Measurements from ENCODE around the gene PFKFB3.

The PFKFB3 gene

DNA sequence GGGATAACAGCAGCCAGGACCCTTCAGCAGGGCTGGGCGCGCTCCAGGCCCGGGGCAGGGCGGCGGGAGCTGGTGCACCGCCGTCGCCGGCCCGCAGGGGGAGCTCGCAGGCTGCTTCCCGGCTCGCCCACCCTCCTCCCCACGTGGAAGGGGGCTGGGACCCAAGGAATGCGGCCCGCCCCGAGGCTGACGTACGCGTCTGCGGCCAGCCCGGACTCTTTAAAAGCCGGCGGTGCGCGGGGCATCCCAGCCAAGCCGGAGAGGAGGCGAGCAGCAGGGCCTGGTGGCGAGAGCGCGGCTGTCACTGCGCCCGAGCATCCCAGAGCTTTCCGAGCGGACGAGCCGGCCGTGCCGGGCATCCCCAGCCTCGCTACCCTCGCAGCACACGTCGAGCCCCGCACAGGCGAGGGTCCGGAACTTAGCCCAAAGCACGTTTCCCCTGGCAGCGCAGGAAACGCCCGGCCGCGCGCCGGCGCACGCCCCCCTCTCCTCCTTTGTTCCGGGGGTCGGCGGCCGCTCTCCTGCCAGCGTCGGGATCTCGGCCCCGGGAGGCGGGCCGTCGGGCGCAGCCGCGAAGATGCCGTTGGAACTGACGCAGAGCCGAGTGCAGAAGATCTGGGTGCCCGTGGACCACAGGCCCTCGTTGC lies at the start of gene PFKFB3:
Gene PFKFB3 (plus strand): TSS at position 249 of the 647 bp plus-strand sequence. CDS start 329 bp downstream, at position 578.
- TF ChIP-seq, protein P1, sequence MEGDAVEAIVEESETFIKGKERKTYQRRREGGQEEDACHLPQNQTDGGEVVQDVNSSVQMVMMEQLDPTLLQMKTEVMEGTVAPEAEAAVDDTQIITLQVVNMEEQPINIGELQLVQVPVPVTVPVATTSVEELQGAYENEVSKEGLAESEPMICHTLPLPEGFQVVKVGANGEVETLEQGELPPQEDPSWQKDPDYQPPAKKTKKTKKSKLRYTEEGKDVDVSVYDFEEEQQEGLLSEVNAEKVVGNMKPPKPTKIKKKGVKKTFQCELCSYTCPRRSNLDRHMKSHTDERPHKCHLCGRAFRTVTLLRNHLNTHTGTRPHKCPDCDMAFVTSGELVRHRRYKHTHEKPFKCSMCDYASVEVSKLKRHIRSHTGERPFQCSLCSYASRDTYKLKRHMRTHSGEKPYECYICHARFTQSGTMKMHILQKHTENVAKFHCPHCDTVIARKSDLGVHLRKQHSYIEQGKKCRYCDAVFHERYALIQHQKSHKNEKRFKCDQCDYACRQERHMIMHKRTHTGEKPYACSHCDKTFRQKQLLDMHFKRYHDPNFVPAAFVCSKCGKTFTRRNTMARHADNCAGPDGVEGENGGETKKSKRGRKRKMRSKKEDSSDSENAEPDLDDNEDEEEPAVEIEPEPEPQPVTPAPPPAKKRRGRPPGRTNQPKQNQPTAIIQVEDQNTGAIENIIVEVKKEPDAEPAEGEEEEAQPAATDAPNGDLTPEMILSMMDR (conservative IDR thresholded peaks at IDR 0.05; ENCODE audit: low read depth, low read length): peak; percentile 62
- peak within 1 kb of the TSS; percentile 70 for H3K4me3 ChIP-seq (ENCODE audit: low read depth, low read length)
- DNase-seq (ENCODE audit: low read depth): peak; percentile 97

DNA sequence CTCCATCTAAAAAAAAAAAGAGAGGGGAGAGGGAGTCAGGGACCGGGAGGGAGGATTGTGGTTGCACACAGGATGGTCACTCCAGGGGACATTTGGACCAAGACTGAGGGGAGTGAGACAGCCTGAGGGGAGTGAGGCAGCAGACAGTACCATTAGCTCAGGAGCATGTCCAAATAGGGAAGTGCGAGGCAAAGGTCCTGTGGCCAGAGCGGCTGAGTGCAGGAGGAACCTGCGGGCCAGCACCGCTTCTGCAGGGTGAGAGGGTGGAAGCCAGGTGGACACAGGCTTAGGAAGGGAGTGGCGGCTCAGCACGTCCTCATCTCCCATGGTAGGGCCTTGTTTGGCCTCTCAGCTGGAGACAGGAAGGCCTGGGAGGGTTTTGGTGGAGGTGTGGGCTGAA lies 48.9 kb upstream of the PFKFB3 start:
- TF ChIP-seq, protein P1 (conservative IDR thresholded peaks at IDR 0.05; ENCODE audit: low read depth, low read length): no peak
- DNase-seq (ENCODE audit: low read depth): no peak
- no peak overlapping the region for H3K4me3 ChIP-seq (ENCODE audit: low read depth, low read length)

DNA sequence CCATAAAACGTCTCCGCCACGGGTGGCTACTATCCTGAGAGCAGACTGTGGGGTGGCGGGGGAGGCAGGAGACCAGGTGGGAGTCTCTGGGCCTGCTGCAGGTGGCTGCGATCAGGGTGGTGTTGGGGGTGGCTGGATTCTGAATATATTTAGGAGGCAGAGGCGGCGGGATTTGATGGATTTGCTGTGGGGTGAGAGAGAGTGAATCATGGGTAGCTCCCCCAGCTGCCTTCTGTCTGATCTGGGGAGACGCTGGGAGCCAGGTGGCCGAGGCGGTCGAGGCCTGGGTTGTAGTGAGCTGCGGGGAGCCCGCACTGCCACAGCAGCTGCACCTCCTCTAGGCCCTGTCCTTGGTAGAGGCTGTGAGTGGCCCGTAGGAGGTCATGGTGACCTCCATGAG lies 48.2 kb upstream of the PFKFB3 start:
- no peak for DNase-seq (ENCODE audit: low read depth)
- H3K4me3 ChIP-seq (ENCODE audit: low read depth, low read length): no peak overlapping the region
- TF ChIP-seq, protein P1 (conservative IDR thresholded peaks at IDR 0.05; ENCODE audit: low read depth, low read length): no peak

DNA sequence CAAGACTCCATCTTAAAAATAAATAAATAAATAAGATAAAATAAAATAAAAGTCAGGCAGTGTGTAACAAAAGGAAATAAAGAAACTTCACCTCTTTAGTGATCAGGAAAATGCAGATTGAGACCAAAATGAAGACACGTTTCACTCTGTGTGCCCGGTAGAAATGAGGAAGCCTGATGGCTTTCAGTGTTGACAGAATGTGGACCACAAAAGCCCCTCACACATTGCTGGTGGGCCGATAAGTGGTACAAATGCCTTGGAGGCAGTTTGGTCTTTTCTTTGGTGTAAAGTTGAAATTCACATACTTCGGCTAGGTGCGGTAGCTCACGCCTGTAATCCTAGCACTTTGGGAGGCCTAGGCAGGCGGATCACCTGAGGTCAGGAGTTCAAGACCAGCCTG lies 44.5 kb upstream of the PFKFB3 start:
- H3K4me3 ChIP-seq (ENCODE audit: low read depth, low read length): no peak overlapping the region
- no peak for DNase-seq (ENCODE audit: low read depth)
- TF ChIP-seq, protein P1 (conservative IDR thresholded peaks at IDR 0.05; ENCODE audit: low read depth, low read length): no peak

DNA sequence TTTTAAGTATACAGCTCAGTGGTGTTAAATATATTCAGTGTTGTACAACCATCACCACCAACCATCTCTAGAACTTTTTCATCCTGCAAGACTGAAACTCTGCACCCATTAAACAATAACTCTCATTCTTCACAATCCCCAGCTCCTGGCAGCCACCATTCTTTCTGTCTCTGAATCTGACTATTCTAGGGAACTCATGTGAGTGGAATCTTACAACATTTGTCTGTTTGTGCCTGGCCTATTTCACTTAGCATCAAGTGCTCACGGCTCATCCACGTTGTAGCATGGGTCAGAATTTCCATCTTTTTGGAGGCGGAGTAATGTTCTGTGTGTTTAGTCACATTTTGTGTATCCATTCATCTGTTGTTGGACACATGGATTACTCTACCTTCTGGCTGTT lies 40.8 kb upstream of the PFKFB3 start:
- no peak overlapping the region for H3K4me3 ChIP-seq (ENCODE audit: low read depth, low read length)
- DNase-seq (ENCODE audit: low read depth): no peak
- TF ChIP-seq, protein P1 (conservative IDR thresholded peaks at IDR 0.05; ENCODE audit: low read depth, low read length): no peak

DNA sequence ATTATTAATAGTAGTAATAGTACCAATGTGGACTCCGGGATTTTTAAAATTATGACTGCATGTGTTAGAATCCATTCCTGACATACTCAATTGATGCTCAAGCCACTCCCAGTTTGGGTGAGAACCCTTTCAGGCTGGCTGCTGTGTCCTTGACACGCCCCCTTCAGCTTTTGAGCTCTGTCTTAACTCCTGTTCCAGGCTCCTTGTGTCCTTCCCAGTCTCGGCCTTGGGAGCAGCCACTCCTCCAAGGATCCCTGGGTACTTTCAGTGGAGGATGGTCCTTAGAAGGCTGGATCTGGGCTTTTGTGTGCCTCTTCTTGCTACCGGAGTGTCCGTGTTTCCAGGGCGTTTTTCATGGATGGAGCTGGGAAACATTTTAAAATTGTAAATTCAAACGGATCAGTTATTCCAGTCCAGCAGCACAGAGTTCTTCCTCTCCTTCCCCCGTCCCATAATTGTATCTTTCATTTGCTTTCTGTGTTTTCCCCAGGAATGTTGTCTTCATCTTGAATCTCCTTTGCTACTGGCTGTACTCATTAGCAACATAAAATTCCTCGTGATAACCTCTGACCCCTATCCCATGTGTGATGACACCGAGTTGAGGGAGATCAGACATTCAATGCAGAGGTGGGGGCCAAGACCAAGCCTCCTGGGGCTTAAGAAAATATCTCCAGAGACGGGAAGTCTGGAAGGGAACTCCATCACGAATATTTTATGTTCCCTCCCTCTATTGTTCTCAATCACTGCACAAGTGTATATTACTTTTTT lies 40.0 kb upstream of the PFKFB3 start:
- H3K4me3 ChIP-seq (ENCODE audit: low read depth, low read length): peak overlapping the region; percentile 62
- TF ChIP-seq, protein P1 (conservative IDR thresholded peaks at IDR 0.05; ENCODE audit: low read depth, low read length): no peak
- peak; percentile 57 for DNase-seq (ENCODE audit: low read depth)

Measured in choroid plexus epithelial cell (primary cell).